Endothelial cell (in vitro differentiated cells): ENCODE data around the gene BCDIN3D. TPM values are rescaled to one million over a fixed set of nuclear protein-coding genes. Genes with fewer than 3 reads are reported as not detected.

Experiments used
- DNase-seq: peaks from one replicate; pipeline ENCODE4 v3.0.0; 2021; ENCODE audit warnings: low spot score
- H3K27ac Mint-ChIP-seq: one replicate; pipeline ENCODE4 v1.8.0; 2021; ENCODE audit warnings: mixed read lengths, inconsistent platforms; ENCODE audit not compliant: unreplicated experiment
- H3K27me3 Mint-ChIP-seq: one replicate; pipeline ENCODE4 v1.8.0; 2021; ENCODE audit warnings: mild to moderate bottlenecking, moderate library complexity, mixed read lengths, inconsistent platforms; ENCODE audit not compliant: unreplicated experiment
- H3K36me3 Mint-ChIP-seq: one replicate; pipeline ENCODE4 v1.8.0; 2021; ENCODE audit warnings: mild to moderate bottlenecking, low read depth, mixed read lengths, inconsistent platforms; ENCODE audit not compliant: unreplicated experiment
- H3K4me1 Mint-ChIP-seq: one replicate; pipeline ENCODE4 v1.8.0; 2021; ENCODE audit warnings: mild to moderate bottlenecking, mixed read lengths, inconsistent platforms; ENCODE audit not compliant: unreplicated experiment
- H3K4me3 Mint-ChIP-seq: one replicate; pipeline ENCODE4 v1.8.0; 2021; ENCODE audit warnings: mild to moderate bottlenecking, mixed read lengths, inconsistent platforms; ENCODE audit not compliant: unreplicated experiment
- H3K9me3 Mint-ChIP-seq: one replicate; pipeline ENCODE4 v1.8.0; 2021; ENCODE audit warnings: mixed read lengths, inconsistent platforms; ENCODE audit not compliant: unreplicated experiment
- CTCF ChIP-seq: fragments of 200-600 bp; sonication (generic); IDR thresholded peaks from one replicate; pipeline ENCODE4 v1.5.0; 2021; ENCODE audit warnings: antibody characterized with exemption; ENCODE audit not compliant: unreplicated experiment
- total RNA-seq: library from RNA; stranded (reverse); fragmentation: NEBNext Ultra II Directional; extraction: Animal tissue kit (Norgen Biotek cat#: 25700); gene quantifications from one replicate; pipeline ENCODE4 v1.2.1, GENCODE V29; 2021; ENCODE audit not compliant: unreplicated experiment

The BCDIN3D gene
- total RNA-seq, 1 donor from 2014 or later = 2.6 TPM

- no peak overlapping the region for H3K27ac Mint-ChIP-seq
- peaks cover 15% of the 10 kb centered on the region for H3K27me3 Mint-ChIP-seq
- H3K9me3 Mint-ChIP-seq = no peaks in the 10 kb centered on the region
- peaks cover 17% of the 10 kb centered on the region for H3K4me1 Mint-ChIP-seq
- no peaks in the 10 kb centered on the region for H3K36me3 Mint-ChIP-seq
- TF ChIP-seq CTCF = no peak
- H3K4me3 Mint-ChIP-seq = no peak overlapping the region
- DNase-seq = no peak
Measured at GRCh38 chr12:49887091-49887490, 44.2 kb upstream of the BCDIN3D start.

- TF ChIP-seq CTCF = no peak
- Mint-ChIP-seq H3K4me1 (peaks cover 16% of the 10 kb centered on the region), H3K27me3 (peaks cover 11% of the 10 kb centered on the region), H3K36me3 (no peaks in the 10 kb centered on the region), H3K9me3 (no peaks in the 10 kb centered on the region), H3K4me3 (no peak overlapping the region), H3K27ac (no peak overlapping the region)
- DNase-seq = no peak
Measured at GRCh38 chr12:49885663-49886461, 43.0 kb upstream of the BCDIN3D start.

GRCh38 chr12:49885118-49885517 lies 42.2 kb upstream of the BCDIN3D start:
- Mint-ChIP-seq H3K27ac (peak overlapping the region; percentile 14), H3K27me3 (peaks cover 15% of the 10 kb centered on the region), H3K4me3 (no peak overlapping the region), H3K4me1 (peaks cover 16% of the 10 kb centered on the region), H3K9me3 (no peaks in the 10 kb centered on the region), H3K36me3 (no peaks in the 10 kb centered on the region)
- no peak for TF ChIP-seq CTCF
- DNase-seq = no peak

GRCh38 chr12:49882851-49883464 lies 40.1 kb upstream of the BCDIN3D start:
- H3K27me3 Mint-ChIP-seq = peaks cover 19% of the 10 kb centered on the region
- no peak for DNase-seq
- no peak overlapping the region for H3K4me3 Mint-ChIP-seq
- no peak overlapping the region for H3K27ac Mint-ChIP-seq
- no peaks in the 10 kb centered on the region for H3K36me3 Mint-ChIP-seq
- peaks cover 14% of the 10 kb centered on the region for H3K4me1 Mint-ChIP-seq
- H3K9me3 Mint-ChIP-seq = no peaks in the 10 kb centered on the region
- no peak for TF ChIP-seq CTCF

GRCh38 chr12:49882248-49882850 lies 39.4 kb upstream of the BCDIN3D start:
- Mint-ChIP-seq H3K36me3 (no peaks in the 10 kb centered on the region), H3K4me1 (peaks cover 13% of the 10 kb centered on the region), H3K4me3 (no peak overlapping the region), H3K27me3 (peaks cover 19% of the 10 kb centered on the region), H3K27ac (no peak overlapping the region), H3K9me3 (no peaks in the 10 kb centered on the region)
- no peak for TF ChIP-seq CTCF
- no peak for DNase-seq
